ENCODE measurements around the gene ZDHHC5.

Gene ZDHHC5

GRCh38 chr11:57741132-57742086, 73.5 kb downstream of the ZDHHC5 start, which contains the start of gene SELENOH:
Gene SELENOH, plus strand, starts transcription at chr11:57741491. Its CDS starts 105 bp downstream, at chr11:57741596.
- peak; percentile 97 to 99 for DNase-seq

- no peak for DNase-seq
Measured at GRCh38 chr11:57742087-57742452, 74.2 kb downstream of the ZDHHC5 start.

GRCh38 chr11:57744357-57744756, 76.4 kb downstream of the ZDHHC5 start:
- DNase-seq, result no peak

- DNase-seq, result no peak
Measured at GRCh38 chr11:57745206-57745605, 77.3 kb downstream of the ZDHHC5 start.

- DNase-seq, result no peak
Measured at GRCh38 chr11:57746920-57747319, 79.0 kb downstream of the ZDHHC5 start.

Data from NCI-H526 (cell line).